Measurements from ENCODE around the gene TMEM63C.

Gene TMEM63C

DNA sequence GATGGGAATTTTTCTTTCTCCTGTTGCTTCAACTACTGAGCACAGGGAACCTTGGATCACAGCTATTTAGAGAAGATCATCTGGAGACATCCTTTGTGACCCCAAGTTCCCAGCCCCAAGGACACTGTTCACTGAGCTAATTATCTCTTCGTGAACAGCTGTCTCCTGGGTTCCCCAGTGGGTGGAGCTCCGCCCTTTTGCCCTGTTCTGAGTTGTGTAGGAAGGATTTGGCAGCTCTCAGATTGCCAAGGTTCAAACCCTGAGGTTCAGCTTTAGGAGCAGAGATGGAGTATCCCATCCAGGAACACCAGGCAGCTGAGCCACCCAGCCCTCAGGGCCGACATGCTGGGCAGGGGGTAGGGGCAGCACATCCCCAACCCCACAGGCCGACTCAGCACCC is 57.4 kb downstream of the TMEM63C start:
- H3K27me3 Mint-ChIP-seq: no peaks in the 10 kb centered on the region
- no peaks in the 10 kb centered on the region for H3K4me1 Mint-ChIP-seq (ENCODE audit: low read depth)
- no peak overlapping the region for H3K4me3 Mint-ChIP-seq

DNA sequence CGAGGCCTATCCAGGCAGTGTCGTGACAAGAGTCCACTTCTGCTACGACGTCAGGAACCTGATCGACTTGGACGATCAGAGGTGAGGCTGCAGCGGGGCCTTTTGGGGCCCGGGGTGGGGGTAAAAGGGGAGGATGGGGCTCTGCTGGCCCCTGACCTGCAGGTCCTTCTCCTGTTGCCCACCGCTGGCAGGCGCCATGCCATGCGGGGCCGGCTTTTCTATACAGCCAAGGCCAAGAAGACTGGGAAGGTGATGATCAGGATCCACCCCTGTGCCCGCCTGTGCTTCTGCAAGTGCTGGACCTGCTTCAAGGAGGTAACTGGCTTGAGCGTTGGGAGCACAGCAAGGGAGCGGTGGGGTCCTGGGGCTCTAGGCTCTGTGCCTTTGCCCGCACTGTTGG is 57.8 kb downstream of the TMEM63C start:
- no peaks in the 10 kb centered on the region for H3K4me1 Mint-ChIP-seq (ENCODE audit: low read depth)
- H3K27me3 Mint-ChIP-seq: no peaks in the 10 kb centered on the region
- H3K4me3 Mint-ChIP-seq: no peak overlapping the region
- no peak for DNase-seq
- no peak overlapping the region for H3K27ac Mint-ChIP-seq
- no peaks in the 10 kb centered on the region for H3K9me3 Mint-ChIP-seq
- no peaks in the 10 kb centered on the region for H3K36me3 Mint-ChIP-seq (ENCODE audit: low read depth)

More for the DNA sequence above, 57.4 kb downstream of the TMEM63C start:
- Mint-ChIP-seq H3K9me3 (no peaks in the 10 kb centered on the region), H3K27ac (no peak overlapping the region), H3K36me3 (ENCODE audit: low read depth) (no peaks in the 10 kb centered on the region)
- no peak for DNase-seq

DNA sequence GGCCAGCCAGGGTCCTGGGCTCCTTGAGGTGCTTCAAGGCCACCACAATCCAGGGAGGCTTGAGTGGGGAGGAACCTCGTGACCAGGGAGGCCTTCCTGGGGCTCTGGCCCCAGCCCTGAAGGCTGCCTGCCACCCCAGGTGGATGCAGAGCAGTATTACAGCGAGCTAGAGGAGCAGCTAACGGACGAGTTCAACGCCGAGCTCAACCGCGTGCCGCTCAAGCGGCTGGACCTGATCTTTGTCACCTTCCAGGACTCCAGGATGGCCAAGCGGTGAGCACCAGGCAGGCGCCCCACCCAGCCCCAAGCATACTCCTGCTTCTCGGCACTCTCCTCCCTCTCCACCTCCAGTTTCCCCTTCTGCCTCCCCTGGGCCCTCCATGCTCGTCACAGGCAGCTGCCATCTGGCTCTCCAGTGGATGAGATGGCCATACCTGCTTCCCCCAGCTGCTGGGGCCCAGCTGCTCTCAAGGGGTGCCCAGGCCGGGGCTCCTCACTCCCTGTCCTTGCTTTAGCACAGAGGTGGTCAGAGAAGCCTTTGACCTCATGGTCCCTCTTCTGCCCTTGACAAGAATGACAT is 58.8 kb downstream of the TMEM63C start:
- Mint-ChIP-seq H3K9me3 (no peaks in the 10 kb centered on the region), H3K4me1 (ENCODE audit: low read depth) (no peaks in the 10 kb centered on the region), H3K4me3 (no peak overlapping the region), H3K27ac (no peak overlapping the region), H3K36me3 (ENCODE audit: low read depth) (no peaks in the 10 kb centered on the region), H3K27me3 (no peaks in the 10 kb centered on the region)
- DNase-seq: no peak

DNA sequence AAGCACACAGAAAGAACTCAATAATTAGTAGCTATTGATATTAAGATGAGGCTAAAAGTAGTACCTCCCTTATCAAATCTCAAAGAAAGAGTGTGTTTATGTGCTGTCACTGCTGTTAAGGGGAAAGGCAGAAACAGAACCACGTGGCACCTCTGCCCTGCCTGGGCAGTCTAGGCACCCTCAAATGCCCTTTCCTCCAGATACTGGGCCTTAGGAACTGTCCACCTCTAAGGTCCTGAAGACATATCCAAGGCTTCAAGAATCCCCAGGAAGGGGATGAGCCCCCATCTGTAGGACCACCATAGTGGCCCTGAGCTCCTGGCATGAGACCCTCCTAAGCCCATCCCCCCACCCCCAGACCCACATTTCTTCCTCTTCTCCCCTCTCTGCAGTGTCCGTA is 60.4 kb downstream of the TMEM63C start:
- Mint-ChIP-seq H3K36me3 (ENCODE audit: low read depth) (no peaks in the 10 kb centered on the region), H3K27ac (no peak overlapping the region), H3K4me1 (ENCODE audit: low read depth) (no peaks in the 10 kb centered on the region), H3K9me3 (no peaks in the 10 kb centered on the region), H3K4me3 (no peak overlapping the region), H3K27me3 (no peaks in the 10 kb centered on the region)
- no peak for DNase-seq

DNA sequence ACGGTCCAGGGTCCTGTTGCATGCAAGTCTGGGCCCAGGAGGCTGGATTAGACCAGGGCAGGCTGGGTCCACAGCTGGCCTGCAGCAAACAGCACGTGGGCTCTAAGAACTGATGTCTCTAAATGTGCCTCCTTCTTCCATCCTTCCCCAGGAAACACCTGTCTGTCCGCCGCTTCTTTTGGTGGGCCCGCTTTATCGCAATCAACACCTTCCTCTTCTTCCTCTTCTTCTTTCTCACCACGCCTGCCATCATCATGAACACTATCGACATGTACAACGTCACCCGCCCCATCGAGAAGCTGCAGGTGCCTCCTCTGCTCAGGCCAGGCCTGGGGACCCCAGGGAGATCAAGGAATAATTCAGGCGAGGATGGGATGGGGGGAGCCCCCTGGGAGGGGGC is 61.2 kb downstream of the TMEM63C start:
- no peaks in the 10 kb centered on the region for H3K4me1 Mint-ChIP-seq (ENCODE audit: low read depth)
- no peaks in the 10 kb centered on the region for H3K9me3 Mint-ChIP-seq

DNA sequence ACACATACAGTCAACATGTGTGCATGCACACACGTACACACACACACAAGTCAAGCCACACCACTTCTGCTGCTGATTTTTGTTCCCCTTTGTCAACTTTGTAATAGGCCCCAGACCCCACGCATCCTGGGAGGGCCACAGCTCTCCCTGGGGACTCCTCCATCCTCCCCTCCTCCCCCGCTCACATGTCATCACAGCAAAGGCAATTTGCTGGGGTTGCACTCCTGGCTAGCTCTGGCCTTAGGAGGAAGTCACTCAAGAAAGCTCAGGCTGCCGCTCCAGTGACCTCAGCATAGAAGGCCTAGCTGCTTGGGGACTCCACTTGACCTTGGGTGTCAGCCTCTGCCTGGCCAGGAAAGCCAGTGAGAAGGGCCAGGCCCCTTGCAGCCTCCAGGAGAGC is 62.3 kb downstream of the TMEM63C start:
- Mint-ChIP-seq H3K36me3 (ENCODE audit: low read depth) (no peaks in the 10 kb centered on the region), H3K4me1 (ENCODE audit: low read depth) (no peaks in the 10 kb centered on the region), H3K27ac (no peak overlapping the region), H3K4me3 (no peak overlapping the region), H3K9me3 (no peaks in the 10 kb centered on the region), H3K27me3 (no peaks in the 10 kb centered on the region)
- DNase-seq: no peak

More for the DNA sequence above, 61.2 kb downstream of the TMEM63C start:
- Mint-ChIP-seq H3K4me3 (no peak overlapping the region), H3K27me3 (no peaks in the 10 kb centered on the region), H3K27ac (no peak overlapping the region), H3K36me3 (ENCODE audit: low read depth) (no peaks in the 10 kb centered on the region)
- no peak for DNase-seq

DNA sequence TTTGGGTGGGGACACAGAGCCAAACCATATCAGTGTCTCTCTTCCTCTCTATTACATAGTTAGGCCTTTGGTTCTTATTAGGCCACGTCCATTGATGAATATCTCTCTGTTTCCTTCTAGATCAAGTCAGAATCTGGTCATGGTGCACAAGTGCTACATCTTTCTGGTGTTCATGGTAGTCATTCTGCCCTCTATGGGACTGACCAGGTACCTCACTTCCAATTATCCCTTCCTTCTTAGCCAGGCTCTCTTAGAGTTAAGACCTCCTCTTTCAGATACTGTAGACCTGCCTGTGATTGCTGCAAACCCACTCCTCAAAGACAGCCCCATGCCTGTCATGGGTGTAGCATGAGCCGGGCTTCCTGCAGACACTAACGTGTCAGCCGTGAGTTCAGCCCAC is 64.2 kb downstream of the TMEM63C start:
- Mint-ChIP-seq H3K27ac (no peak overlapping the region), H3K4me3 (no peak overlapping the region), H3K4me1 (ENCODE audit: low read depth) (no peaks in the 10 kb centered on the region), H3K9me3 (no peaks in the 10 kb centered on the region), H3K27me3 (no peaks in the 10 kb centered on the region), H3K36me3 (ENCODE audit: low read depth) (no peaks in the 10 kb centered on the region)
- DNase-seq: no peak

DNA sequence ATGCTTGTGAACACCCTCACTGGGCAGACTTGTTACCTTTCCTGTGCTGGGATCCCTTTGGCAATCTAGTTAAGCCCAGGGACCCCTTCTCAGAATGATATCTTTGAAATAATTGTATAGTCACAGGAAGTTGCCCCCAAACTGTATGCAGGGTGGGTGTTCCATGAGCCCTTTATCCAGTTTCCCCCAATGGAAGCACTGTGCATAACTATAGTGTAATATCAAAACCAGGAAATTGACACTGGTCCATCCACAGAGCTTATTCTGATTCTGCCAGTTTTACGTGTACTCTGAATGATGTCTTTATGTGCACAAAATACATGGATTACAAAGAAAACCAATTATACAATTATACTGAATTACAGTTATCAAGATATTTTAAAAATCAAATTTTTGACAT is 65.2 kb downstream of the TMEM63C start:
- Mint-ChIP-seq H3K4me3 (no peak overlapping the region), H3K27ac (no peak overlapping the region), H3K4me1 (ENCODE audit: low read depth) (no peaks in the 10 kb centered on the region), H3K9me3 (no peaks in the 10 kb centered on the region), H3K27me3 (no peaks in the 10 kb centered on the region), H3K36me3 (ENCODE audit: low read depth) (no peaks in the 10 kb centered on the region)
- no peak for DNase-seq

DNA sequence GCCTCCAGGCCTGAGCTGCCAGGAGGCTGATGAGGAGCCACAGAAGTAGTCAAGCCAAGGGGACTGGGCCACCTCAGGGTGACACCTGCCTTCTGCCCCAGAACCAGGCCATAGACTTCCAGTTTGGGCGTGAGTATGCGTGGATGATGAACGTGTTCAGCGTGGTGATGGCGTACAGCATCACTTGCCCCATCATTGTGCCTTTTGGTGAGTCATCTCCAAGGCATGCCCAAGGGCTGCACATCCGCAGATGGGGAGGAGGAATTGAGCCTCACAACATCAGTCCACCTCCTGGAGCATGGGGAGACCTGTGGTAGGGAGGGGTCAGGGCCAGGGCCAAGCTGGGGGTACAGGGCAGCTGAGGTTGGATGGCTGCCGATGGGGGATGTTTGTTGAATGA is 67.1 kb downstream of the TMEM63C start:
- Mint-ChIP-seq H3K27me3 (no peaks in the 10 kb centered on the region), H3K27ac (no peak overlapping the region), H3K36me3 (ENCODE audit: low read depth) (no peaks in the 10 kb centered on the region), H3K4me3 (no peak overlapping the region), H3K4me1 (ENCODE audit: low read depth) (no peaks in the 10 kb centered on the region), H3K9me3 (no peaks in the 10 kb centered on the region)
- DNase-seq: no peak

DNA sequence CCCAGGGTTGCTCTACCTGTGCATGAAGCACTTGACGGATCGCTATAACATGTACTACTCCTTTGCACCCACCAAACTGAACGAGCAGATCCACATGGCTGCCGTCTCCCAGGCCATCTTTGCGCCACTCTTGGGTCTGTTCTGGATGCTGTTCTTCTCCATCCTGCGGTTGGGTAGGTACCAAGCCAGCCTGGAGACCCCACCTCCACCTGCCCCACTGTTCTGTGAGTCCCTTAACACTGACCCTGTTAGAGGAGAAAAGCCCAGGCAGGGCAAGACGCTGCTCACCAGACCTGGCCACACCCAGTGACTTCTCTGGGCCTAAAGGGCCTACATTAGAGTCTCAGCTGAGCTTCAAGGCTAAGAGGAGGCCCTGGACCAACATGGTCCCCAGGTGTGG is 67.7 kb downstream of the TMEM63C start:
- DNase-seq: no peak
- no peak overlapping the region for H3K27ac Mint-ChIP-seq
- no peaks in the 10 kb centered on the region for H3K9me3 Mint-ChIP-seq
- no peaks in the 10 kb centered on the region for H3K27me3 Mint-ChIP-seq
- H3K4me1 Mint-ChIP-seq (ENCODE audit: low read depth): no peaks in the 10 kb centered on the region
- no peaks in the 10 kb centered on the region for H3K36me3 Mint-ChIP-seq (ENCODE audit: low read depth)
- no peak overlapping the region for H3K4me3 Mint-ChIP-seq

DNA sequence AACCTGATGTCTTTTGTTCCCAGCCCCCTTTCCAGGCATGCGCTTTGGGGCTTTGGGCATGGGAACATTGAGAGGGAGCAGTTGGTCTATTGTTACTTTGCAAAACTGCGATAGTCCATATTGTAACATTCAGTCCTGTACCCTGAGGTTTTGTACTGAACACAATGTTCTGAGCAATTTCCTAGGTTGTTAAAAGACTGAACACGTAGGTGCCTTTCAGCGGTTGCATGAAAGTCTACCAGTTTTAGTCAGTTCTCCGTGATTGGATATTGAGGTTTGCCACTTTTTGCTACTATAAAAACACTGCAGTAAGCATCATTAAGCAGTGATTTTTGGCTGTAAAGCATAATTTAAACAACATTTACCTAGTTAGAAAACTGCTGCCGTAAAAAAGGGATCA is 69.3 kb downstream of the TMEM63C start:
- Mint-ChIP-seq H3K9me3 (no peaks in the 10 kb centered on the region), H3K36me3 (ENCODE audit: low read depth) (no peaks in the 10 kb centered on the region), H3K27me3 (no peaks in the 10 kb centered on the region), H3K4me3 (no peak overlapping the region), H3K27ac (no peak overlapping the region), H3K4me1 (ENCODE audit: low read depth) (no peaks in the 10 kb centered on the region)
- DNase-seq: no peak

DNA sequence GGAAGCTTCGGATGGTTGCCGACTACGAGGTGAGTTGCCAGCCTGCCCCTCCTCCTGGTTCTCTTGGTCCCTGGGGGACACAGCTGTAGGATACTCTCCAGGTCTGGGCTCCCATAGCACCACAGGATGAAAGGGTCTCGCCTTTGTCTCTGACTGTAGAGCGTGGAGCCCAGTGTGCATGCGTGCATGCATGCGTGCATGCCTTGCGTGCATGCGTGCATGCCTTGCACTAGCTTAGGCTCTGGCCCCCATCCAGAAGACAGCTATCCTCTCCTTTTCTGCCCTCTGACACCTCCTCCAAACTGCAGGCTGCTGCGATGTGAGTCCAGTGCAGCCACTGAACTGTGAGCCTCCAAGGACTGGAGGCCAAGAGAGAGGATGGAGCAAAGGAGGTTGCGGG is 70.3 kb downstream of the TMEM63C start:
- no peaks in the 10 kb centered on the region for H3K27me3 Mint-ChIP-seq
- no peaks in the 10 kb centered on the region for H3K9me3 Mint-ChIP-seq
- H3K4me3 Mint-ChIP-seq: no peak overlapping the region
- H3K27ac Mint-ChIP-seq: no peak overlapping the region
- H3K36me3 Mint-ChIP-seq (ENCODE audit: low read depth): no peaks in the 10 kb centered on the region
- DNase-seq: no peak
- no peaks in the 10 kb centered on the region for H3K4me1 Mint-ChIP-seq (ENCODE audit: low read depth)

DNA sequence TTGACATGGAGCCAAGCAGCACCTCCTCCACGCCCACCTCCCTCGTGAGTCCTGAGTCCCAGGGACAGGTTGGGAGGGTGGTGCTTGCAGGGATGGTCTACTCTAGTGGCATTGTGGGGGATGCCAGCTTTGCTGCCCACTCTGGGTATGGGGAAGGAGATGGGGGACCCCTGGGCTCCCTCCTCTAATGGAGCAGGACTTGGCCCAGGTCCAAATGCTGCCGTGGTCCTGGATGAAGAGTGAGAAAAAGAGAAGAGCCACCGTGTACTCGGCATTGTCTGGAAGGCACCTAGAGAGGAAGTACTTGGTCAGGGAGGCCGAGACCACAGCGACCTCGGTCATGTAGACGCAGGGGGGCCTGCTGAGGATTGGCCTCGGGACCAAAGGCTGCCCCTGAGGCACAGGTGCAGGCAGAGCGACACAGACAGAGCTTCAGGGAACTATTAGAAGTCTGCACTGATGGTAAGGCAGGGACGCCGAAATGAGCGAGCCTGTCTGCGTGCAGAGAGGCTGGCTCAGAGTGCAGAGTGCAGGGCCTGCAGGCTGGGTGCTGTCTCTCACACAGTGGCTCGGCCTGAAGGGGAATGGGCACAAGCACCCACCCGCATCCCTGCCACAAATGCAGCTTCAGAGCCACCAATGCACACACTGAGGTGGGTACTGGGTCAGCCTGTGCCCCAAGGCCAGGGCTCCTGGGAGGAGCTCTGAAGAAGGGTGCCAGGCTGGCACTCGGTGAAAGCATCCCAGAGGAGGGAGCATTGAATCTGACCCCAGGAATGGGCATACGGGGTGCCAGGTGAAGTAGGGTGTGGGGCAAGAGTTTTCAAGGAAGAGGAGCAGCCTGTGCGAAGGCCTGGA is 72.0 kb downstream of the TMEM63C start:
- H3K4me1 Mint-ChIP-seq (ENCODE audit: low read depth): no peaks in the 10 kb centered on the region
- DNase-seq: no peak
- no peak overlapping the region for H3K27ac Mint-ChIP-seq
- H3K27me3 Mint-ChIP-seq: no peaks in the 10 kb centered on the region
- H3K4me3 Mint-ChIP-seq: no peak overlapping the region
- no peaks in the 10 kb centered on the region for H3K36me3 Mint-ChIP-seq (ENCODE audit: low read depth)
- no peaks in the 10 kb centered on the region for H3K9me3 Mint-ChIP-seq

DNA sequence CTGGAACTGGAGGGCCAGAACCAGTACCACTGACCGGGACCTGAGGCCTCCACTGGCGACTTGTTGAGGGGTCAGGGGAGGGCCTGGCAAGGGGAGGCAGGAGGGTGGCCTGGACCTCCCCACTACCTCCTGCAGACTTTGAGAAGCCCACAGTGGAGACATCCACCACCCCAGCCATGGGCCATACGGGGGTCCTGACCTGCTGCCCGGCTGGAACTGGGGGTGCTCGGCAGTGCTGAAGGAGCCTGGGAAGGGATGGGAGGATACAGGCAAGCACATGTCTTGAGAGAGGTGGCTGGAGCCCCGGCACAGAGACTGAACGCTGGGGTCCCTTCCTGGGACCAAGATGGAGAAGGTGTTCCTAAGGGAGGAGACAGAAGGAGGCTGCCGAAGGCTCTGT is 75.1 kb downstream of the TMEM63C start:
- peaks cover 8% of the 10 kb centered on the region for H3K27me3 Mint-ChIP-seq
- H3K4me1 Mint-ChIP-seq (ENCODE audit: low read depth): no peaks in the 10 kb centered on the region
- H3K4me3 Mint-ChIP-seq: no peak overlapping the region
- no peak overlapping the region for H3K27ac Mint-ChIP-seq
- no peaks in the 10 kb centered on the region for H3K36me3 Mint-ChIP-seq (ENCODE audit: low read depth)
- no peak for DNase-seq
- H3K9me3 Mint-ChIP-seq: no peaks in the 10 kb centered on the region

DNA sequence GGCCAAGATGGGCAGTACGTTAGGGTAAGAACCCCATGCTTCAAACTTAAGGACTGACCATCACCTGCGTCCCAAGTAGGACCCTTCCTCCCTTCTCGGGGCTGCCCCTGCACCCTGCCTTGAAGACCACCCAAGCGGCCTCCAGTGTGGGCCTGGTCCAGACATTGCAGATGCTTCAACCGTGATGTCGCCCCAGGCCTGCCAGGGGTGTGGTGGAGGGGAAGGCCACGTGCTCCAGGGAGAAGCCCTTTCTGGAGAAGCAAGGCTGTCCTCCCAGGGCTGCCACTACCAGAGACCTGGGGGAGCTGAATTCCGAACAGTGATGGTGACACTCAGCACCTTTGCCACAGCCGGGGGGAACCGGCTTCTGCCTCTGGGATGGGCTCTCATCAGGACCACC is 76.1 kb downstream of the TMEM63C start:
- Mint-ChIP-seq H3K27ac (no peak overlapping the region), H3K4me3 (no peak overlapping the region), H3K4me1 (ENCODE audit: low read depth) (no peaks in the 10 kb centered on the region), H3K27me3 (peaks cover 12% of the 10 kb centered on the region), H3K36me3 (ENCODE audit: low read depth) (no peaks in the 10 kb centered on the region), H3K9me3 (no peaks in the 10 kb centered on the region)
- no peak for DNase-seq
